GM10266 (cell line): ENCODE measurements around the gene CUEDC2.
A peak's percentile ranks its signal among the peaks of the same experiment; 100 is the strongest.

ENCODE experiments used
- DNase-seq: peaks from one replicate; pipeline ENCODE4 v3.0.0; 2012; ENCODE audit errors: extremely low spot score
- CTCF ChIP-seq: IDR thresholded peaks from 2 replicates; pipeline ENCODE4 v1.5.1; 2012; ENCODE audit warnings: mild to moderate bottlenecking, low read depth; ENCODE audit not compliant: control insufficient read depth, insufficient read depth; ENCODE audit errors: missing control alignments

The CUEDC2 gene

GRCh38 chr10:102407425-102408130 is 24.8 kb downstream of the CUEDC2 start:
- no peak for TF ChIP-seq CTCF
- DNase-seq = peak; percentile 25

- no peak for TF ChIP-seq CTCF
- DNase-seq = peak; percentile 19
Observed at GRCh38 chr10:102406815-102407214, 25.6 kb downstream of the CUEDC2 start.

GRCh38 chr10:102405632-102406031 is 26.7 kb downstream of the CUEDC2 start:
- peak; percentile 28 for DNase-seq
- no peak for TF ChIP-seq CTCF

- DNase-seq = peak; percentile 17
Observed at GRCh38 chr10:102405108-102405571, 27.2 kb downstream of the CUEDC2 start.

GRCh38 chr10:102404361-102405107 is 27.8 kb downstream of the CUEDC2 start:
- TF ChIP-seq CTCF = no peak
- DNase-seq = peak; percentile 11

More at GRCh38 chr10:102405108-102405571, 27.2 kb downstream of the CUEDC2 start:
- no peak for TF ChIP-seq CTCF

GRCh38 chr10:102403115-102403514 is 29.3 kb downstream of the CUEDC2 start:
- no peak for TF ChIP-seq CTCF
- DNase-seq = peak; percentile 25

GRCh38 chr10:102402512-102402896 is 29.9 kb downstream of the CUEDC2 start:
- peak; percentile 13 for DNase-seq
- no peak for TF ChIP-seq CTCF
